Mononuclear cell (primary cell): ENCODE measurements around the gene DOK7. TPM values are rescaled to one million over a fixed set of nuclear protein-coding genes. Genes with fewer than 3 reads are reported as not detected.

Experiments used
- H3K27me3 ChIP-seq: 2 replicates; pipeline ENCODE4 v1.6.0; 2011; ENCODE audit warnings: low read length, control low read depth; ENCODE audit not compliant: insufficient read depth
- H3K4me1 ChIP-seq: 2 replicates; pipeline ENCODE4 v1.5.1; 2011; ENCODE audit warnings: mild to moderate bottlenecking, low read length, control low read depth; ENCODE audit not compliant: insufficient read depth
- H3K4me3 ChIP-seq: 2 replicates; pipeline ENCODE4 v1.5.1; 2011; ENCODE audit warnings: mild to moderate bottlenecking, low read length, moderate library complexity
- H3K9me3 ChIP-seq: 2 replicates; pipeline ENCODE4 v1.5.1; 2011; ENCODE audit warnings: low read depth, mild to moderate bottlenecking, control low read depth, low read length
- total RNA-seq: library from RNA; depleted of rRNA; stranded (reverse); fragments of >200 nt; gene quantifications from one replicate; pipeline ENCODE4 v1.2.3, GENCODE V29; 2012

The DOK7 gene
- total RNA-seq, 1 donor = 0.63 TPM

- no peaks in the 10 kb centered on the region for H3K9me3 ChIP-seq
- H3K4me3 ChIP-seq = no peak overlapping the region
- H3K4me1 ChIP-seq = peaks cover 13% of the 10 kb centered on the region
- no peaks in the 10 kb centered on the region for H3K27me3 ChIP-seq
Measured at GRCh38 chr4:3524349-3524748, 61.2 kb downstream of the DOK7 start.

- Histone ChIP-seq H3K4me3 (no peak overlapping the region), H3K27me3 (no peaks in the 10 kb centered on the region), H3K4me1 (peaks cover 19% of the 10 kb centered on the region), H3K9me3 (no peaks in the 10 kb centered on the region)
Measured at GRCh38 chr4:3524920-3525319, 61.8 kb downstream of the DOK7 start.

GRCh38 chr4:3525532-3526430 is 62.7 kb downstream of the DOK7 start:
- Histone ChIP-seq H3K9me3 (no peaks in the 10 kb centered on the region), H3K4me1 (peaks cover 28% of the 10 kb centered on the region)

GRCh38 chr4:3526456-3526855 is 63.4 kb downstream of the DOK7 start:
- no peaks in the 10 kb centered on the region for H3K27me3 ChIP-seq
- H3K9me3 ChIP-seq = no peaks in the 10 kb centered on the region
- H3K4me3 ChIP-seq = no peak overlapping the region
- peaks cover 35% of the 10 kb centered on the region for H3K4me1 ChIP-seq

More at GRCh38 chr4:3525532-3526430, 62.7 kb downstream of the DOK7 start:
- Histone ChIP-seq H3K4me3 (no peak overlapping the region), H3K27me3 (no peaks in the 10 kb centered on the region)

- H3K4me3 ChIP-seq = no peak overlapping the region
- no peaks in the 10 kb centered on the region for H3K9me3 ChIP-seq
- peaks cover 38% of the 10 kb centered on the region for H3K4me1 ChIP-seq
- no peaks in the 10 kb centered on the region for H3K27me3 ChIP-seq
Measured at GRCh38 chr4:3527101-3527913, 64.2 kb downstream of the DOK7 start.

GRCh38 chr4:3527914-3528876 is 65.1 kb downstream of the DOK7 start:
- Histone ChIP-seq H3K9me3 (no peaks in the 10 kb centered on the region), H3K27me3 (no peaks in the 10 kb centered on the region), H3K4me3 (no peak overlapping the region), H3K4me1 (peaks cover 45% of the 10 kb centered on the region)

- no peaks in the 10 kb centered on the region for H3K27me3 ChIP-seq
- H3K4me1 ChIP-seq = peaks cover 45% of the 10 kb centered on the region
- H3K4me3 ChIP-seq = no peak overlapping the region
- H3K9me3 ChIP-seq = no peaks in the 10 kb centered on the region
Measured at GRCh38 chr4:3529363-3529762, 66.3 kb downstream of the DOK7 start.

- peaks cover 45% of the 10 kb centered on the region for H3K4me1 ChIP-seq
- no peaks in the 10 kb centered on the region for H3K9me3 ChIP-seq
- no peak overlapping the region for H3K4me3 ChIP-seq
- H3K27me3 ChIP-seq = no peaks in the 10 kb centered on the region
Measured at GRCh38 chr4:3530051-3530450, 66.9 kb downstream of the DOK7 start.

- Histone ChIP-seq H3K27me3 (no peaks in the 10 kb centered on the region), H3K4me1 (peaks cover 45% of the 10 kb centered on the region), H3K4me3 (no peak overlapping the region), H3K9me3 (no peaks in the 10 kb centered on the region)
Measured at GRCh38 chr4:3530663-3531254, 67.7 kb downstream of the DOK7 start.

GRCh38 chr4:3531318-3531878 is 68.3 kb downstream of the DOK7 start:
- no peaks in the 10 kb centered on the region for H3K27me3 ChIP-seq
- H3K9me3 ChIP-seq = no peaks in the 10 kb centered on the region
- peaks cover 45% of the 10 kb centered on the region for H3K4me1 ChIP-seq
- H3K4me3 ChIP-seq = peak overlapping the region; percentile 65

- no peaks in the 10 kb centered on the region for H3K27me3 ChIP-seq
- H3K4me1 ChIP-seq = peaks cover 45% of the 10 kb centered on the region
Measured at GRCh38 chr4:3531879-3532750, 69.0 kb downstream of the DOK7 start, which contains the start of gene LRPAP1. TSS of gene LRPAP1 (minus strand) at chr4:3532422. CDS start at chr4:3532412, 10 bp downstream.

GRCh38 chr4:3532751-3533422 is 69.8 kb downstream of the DOK7 start:
- H3K9me3 ChIP-seq = no peaks in the 10 kb centered on the region
- H3K4me1 ChIP-seq = peaks cover 45% of the 10 kb centered on the region
- peak overlapping the region; percentile 65 for H3K4me3 ChIP-seq
- H3K27me3 ChIP-seq = no peaks in the 10 kb centered on the region

More at GRCh38 chr4:3531879-3532750, 69.0 kb downstream of the DOK7 start, which contains the start of gene LRPAP1:
- Histone ChIP-seq H3K9me3 (no peaks in the 10 kb centered on the region), H3K4me3 (peak within 1 kb of the TSS; percentile 65)

- H3K4me1 ChIP-seq = peaks cover 41% of the 10 kb centered on the region
- H3K4me3 ChIP-seq = no peak overlapping the region
- H3K9me3 ChIP-seq = no peaks in the 10 kb centered on the region
Measured at GRCh38 chr4:3533423-3533820, 70.3 kb downstream of the DOK7 start.

More at GRCh38 chr4:3533423-3533820, 70.3 kb downstream of the DOK7 start:
- H3K27me3 ChIP-seq = no peaks in the 10 kb centered on the region
